C4-2B (cell line): ENCODE results near the gene SERPINA9.

Experiments used
- ZFX ChIP-seq: fragments of 450-650 bp; IDR thresholded peaks from 2 replicates; pipeline ENCODE4 v1.6.1; 2017
- TF ChIP-seq, protein P1 (sequence below): fragments of 450-650 bp; conservative IDR thresholded peaks from 2 replicates; pipeline ENCODE4 v1.5.1; 2017; ENCODE audit warnings: mild to moderate bottlenecking

DNA sequence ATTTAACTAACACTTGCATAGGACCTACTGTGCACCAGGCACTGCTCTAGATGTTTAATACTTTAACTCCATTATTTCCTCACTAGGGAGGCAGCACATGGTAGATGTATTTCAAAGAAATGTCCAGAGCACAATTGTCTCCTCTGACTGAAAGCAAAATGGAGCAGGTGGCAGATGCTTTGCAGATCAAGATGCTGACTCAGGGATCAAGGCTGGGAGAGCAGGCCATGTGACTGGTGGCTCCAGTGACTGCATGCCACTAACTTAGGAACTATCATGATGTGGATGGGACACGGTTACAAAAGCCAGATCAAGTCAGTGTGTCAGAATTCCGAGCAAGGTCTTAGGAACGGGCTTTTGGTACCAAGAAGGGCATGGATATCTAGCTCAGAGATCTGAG is 51.6 kb downstream of the SERPINA9 start:
- TF ChIP-seq, protein P1, sequence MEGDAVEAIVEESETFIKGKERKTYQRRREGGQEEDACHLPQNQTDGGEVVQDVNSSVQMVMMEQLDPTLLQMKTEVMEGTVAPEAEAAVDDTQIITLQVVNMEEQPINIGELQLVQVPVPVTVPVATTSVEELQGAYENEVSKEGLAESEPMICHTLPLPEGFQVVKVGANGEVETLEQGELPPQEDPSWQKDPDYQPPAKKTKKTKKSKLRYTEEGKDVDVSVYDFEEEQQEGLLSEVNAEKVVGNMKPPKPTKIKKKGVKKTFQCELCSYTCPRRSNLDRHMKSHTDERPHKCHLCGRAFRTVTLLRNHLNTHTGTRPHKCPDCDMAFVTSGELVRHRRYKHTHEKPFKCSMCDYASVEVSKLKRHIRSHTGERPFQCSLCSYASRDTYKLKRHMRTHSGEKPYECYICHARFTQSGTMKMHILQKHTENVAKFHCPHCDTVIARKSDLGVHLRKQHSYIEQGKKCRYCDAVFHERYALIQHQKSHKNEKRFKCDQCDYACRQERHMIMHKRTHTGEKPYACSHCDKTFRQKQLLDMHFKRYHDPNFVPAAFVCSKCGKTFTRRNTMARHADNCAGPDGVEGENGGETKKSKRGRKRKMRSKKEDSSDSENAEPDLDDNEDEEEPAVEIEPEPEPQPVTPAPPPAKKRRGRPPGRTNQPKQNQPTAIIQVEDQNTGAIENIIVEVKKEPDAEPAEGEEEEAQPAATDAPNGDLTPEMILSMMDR: no peak
- no peak for TF ChIP-seq ZFX
